A549 treated with AZD9567 at 1 μM for 4 hours (cell line): ENCODE data around the gene CACNG1. TPM values are rescaled to one million over a fixed set of nuclear protein-coding genes. Genes with fewer than 3 reads are reported as not detected.

ENCODE experiments used
- total RNA-seq: library from RNA; stranded (reverse); fragments of 200-300 nt; extraction: Qiagen RNA extraction; gene quantifications from 5 replicates; pipeline ENCODE4 v1.2.3, GENCODE V29; 2022; ENCODE audit not compliant: insufficient read depth

Gene CACNG1, protein sequence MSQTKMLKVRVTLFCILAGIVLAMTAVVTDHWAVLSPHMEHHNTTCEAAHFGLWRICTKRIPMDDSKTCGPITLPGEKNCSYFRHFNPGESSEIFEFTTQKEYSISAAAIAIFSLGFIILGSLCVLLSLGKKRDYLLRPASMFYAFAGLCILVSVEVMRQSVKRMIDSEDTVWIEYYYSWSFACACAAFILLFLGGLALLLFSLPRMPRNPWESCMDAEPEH
- total RNA-seq: 0.06 to 2.3 TPM (median 0.16 TPM) in 5 replicates

DNA sequence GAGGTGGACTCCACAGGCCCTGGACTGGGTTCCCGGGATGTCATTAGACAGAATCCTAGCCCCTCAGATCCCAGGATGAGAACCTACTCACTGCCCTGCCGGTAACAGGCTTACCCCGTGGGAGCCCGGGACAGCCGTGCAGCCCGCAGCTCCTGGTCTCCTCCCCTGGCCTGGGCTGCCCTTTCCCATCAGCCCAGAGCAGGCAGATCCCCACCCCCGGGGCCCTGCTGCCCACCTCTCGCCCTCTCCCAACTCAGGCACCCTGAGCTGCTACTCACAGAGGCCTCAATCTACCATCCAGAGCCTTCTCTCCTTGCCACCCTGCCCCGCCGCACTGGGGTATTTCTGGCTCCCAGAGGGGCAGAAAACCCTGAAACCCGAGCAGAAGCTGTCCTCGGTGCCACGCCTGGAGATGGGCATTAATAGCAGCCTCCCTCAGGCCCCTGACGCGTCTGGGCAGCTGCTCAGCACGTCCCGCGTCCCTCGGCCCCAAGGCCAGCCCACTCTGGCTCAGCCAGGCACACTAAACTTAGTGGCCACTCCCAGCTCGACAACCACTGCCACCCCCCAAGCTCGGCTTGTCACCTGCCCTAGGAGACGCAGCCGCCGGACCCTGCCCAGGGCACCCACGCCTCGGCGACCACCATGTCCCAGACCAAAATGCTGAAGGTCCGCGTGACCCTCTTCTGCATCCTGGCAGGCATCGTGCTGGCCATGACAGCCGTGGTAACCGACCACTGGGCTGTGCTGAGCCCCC, at the start of gene CACNG1:
Gene CACNG1 (plus strand): TSS at position 539 of the 757 bp plus-strand sequence. CDS start 107 bp downstream, at position 646.

Other genes with a start within 250 kb of the CACNG1 start
- not detected in 5 replicates for gene CACNG5, start 209.4 kb upstream of the CACNG1 start, total RNA-seq
- 10.1 to 13.5 TPM (median 11.4 TPM) in 5 replicates for gene CACNG4, start 79.8 kb upstream of the CACNG1 start, total RNA-seq
- 8.6 to 12.3 TPM (median 10.5 TPM) in 5 replicates for gene HELZ, start 200.6 kb downstream of the CACNG1 start, total RNA-seq